ENCODE results near the gene ADAM12.

GRCh38 chr10:126245501-126245900, 142.8 kb downstream of the ADAM12 start:
- TF ChIP-seq PATZ1 (CRISPR knock-in tag; IDR thresholded peaks at IDR 0.05) = no peak
- no peak for TF ChIP-seq BCL3 (CRISPR knock-in tag; IDR thresholded peaks at IDR 0.05)
- no peak for TF ChIP-seq CREB1 (IDR thresholded peaks at IDR 0.05)
- no peak for TF ChIP-seq CREB1 (CRISPR knock-in tag; IDR thresholded peaks at IDR 0.05)
- no peak for TF ChIP-seq PCBP1 (IDR thresholded peaks at IDR 0.05; ENCODE audit: borderline replicate concordance, low read depth, low read length)
- no peak for TF ChIP-seq PRDM10 (CRISPR knock-in tag; IDR thresholded peaks at IDR 0.05; ENCODE audit: low read depth)
- TF ChIP-seq ZNF296 (CRISPR knock-in tag; conservative IDR thresholded peaks at IDR 0.05) = no peak
- no peak for TF ChIP-seq CTCF (CRISPR knock-in tag; IDR thresholded peaks at IDR 0.05)
- TF ChIP-seq POLR2AphosphoS5 (IDR thresholded peaks at IDR 0.05; ENCODE audit: low read depth, low read length) = no peak
